ENCODE data around the gene ICA1.

ICA1 gene

GRCh38 chr7:8197994-8198698 is 63.8 kb downstream of the ICA1 start:
- DNase-seq: no peak

- DNase-seq: no peak
Observed at GRCh38 chr7:8192897-8193296, 69.1 kb downstream of the ICA1 start.

GRCh38 chr7:8190119-8190895 is 71.7 kb downstream of the ICA1 start:
- peak; percentile 86 for DNase-seq

GRCh38 chr7:8189625-8190024 is 72.3 kb downstream of the ICA1 start:
- no peak for DNase-seq

GRCh38 chr7:8185926-8186683 is 75.9 kb downstream of the ICA1 start:
- DNase-seq: peak; percentile 63

GRCh38 chr7:8184221-8184620 is 77.7 kb downstream of the ICA1 start:
- DNase-seq: no peak

GRCh38 chr7:8179486-8179885 is 82.5 kb downstream of the ICA1 start:
- no peak for DNase-seq

- DNase-seq: no peak
Observed at GRCh38 chr7:8178353-8178752, 83.6 kb downstream of the ICA1 start.

- peak; percentile 84 for DNase-seq
Observed at GRCh38 chr7:8177109-8177933, 84.6 kb downstream of the ICA1 start.

GRCh38 chr7:8176370-8177081 is 85.4 kb downstream of the ICA1 start:
- peak; percentile 72 for DNase-seq

- no peak for DNase-seq
Observed at GRCh38 chr7:8175929-8176369, 86.0 kb downstream of the ICA1 start.

- no peak for DNase-seq
Observed at GRCh38 chr7:8172372-8173354, 89.3 kb downstream of the ICA1 start.

GRCh38 chr7:8169171-8169570 is 92.8 kb downstream of the ICA1 start:
- DNase-seq: no peak

GRCh38 chr7:8168336-8168735 is 93.6 kb downstream of the ICA1 start:
- DNase-seq: no peak

GRCh38 chr7:8165150-8165549 is 96.8 kb downstream of the ICA1 start:
- DNase-seq: no peak

- no peak for DNase-seq
Observed at GRCh38 chr7:8162181-8162580, 99.8 kb downstream of the ICA1 start.

- peak; percentile 77 for DNase-seq
Observed at GRCh38 chr7:8161364-8161828, 100.6 kb downstream of the ICA1 start.

- no peak for DNase-seq
Observed at GRCh38 chr7:8160779-8161345, 101.1 kb downstream of the ICA1 start.

- DNase-seq: no peak
Observed at GRCh38 chr7:8160250-8160649, 101.7 kb downstream of the ICA1 start.

- DNase-seq: no peak
Observed at GRCh38 chr7:8159595-8159994, 102.4 kb downstream of the ICA1 start.
